Stimulated activated CD4-positive, alpha-beta T cell treated with anti-CD3 and anti-CD28 coated beads, Interleukin-1b, Interleukin-23, amount 100 ng/mL, for 4 hours (primary cell): ENCODE results near the gene NSRP1.
"Not testable (repeated sequence)": the region's sequence is repeated elsewhere in the genome, so short reads cannot be mapped to it uniquely, and the experiment has no call there.

ENCODE experiments used
- DNase-seq, 2 donors: peaks; one replicate each; pipeline ENCODE4 v3.0.0-alpha.2; 2020; ENCODE audit warnings: low read depth in 2 of 2

Gene NSRP1

GRCh38 chr17:30186761-30187160, 70.1 kb downstream of the NSRP1 start:
- no peak for DNase-seq

GRCh38 chr17:30187573-30187972, 71.0 kb downstream of the NSRP1 start:
- no peak for DNase-seq

DNA sequence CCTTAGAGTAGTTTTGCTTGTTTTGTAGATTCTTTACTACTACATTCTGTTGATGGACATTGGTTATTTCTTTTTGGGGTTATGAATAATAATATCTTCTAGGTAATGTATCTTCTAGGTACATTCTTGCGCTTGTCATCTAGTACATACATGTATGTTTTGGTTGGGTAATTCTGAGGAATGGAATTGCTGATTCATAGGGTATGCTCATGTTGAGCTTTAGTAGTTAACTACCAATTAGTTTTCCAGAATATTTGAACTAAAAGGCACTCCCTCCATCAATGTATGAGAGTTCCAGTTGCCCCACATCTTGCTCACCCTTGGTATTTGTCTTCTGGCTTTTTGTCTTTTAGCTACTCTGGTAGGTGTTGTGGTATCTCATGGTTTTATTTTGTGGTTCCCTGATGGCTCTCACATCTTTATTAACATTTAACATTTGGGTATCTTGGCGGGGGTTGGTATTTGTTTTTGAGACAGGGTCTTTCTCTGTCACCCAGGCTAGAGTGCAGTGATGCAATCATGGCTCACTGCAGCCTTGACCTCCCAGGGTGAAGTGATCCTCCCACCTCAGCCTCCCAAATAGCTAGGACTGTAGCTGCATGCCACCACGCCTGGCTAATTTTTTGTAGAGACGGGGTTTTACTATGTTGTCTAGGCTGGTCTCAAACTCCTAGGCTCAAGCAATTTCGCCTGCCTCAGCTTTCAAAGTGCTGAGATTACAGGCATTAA, 71.8 kb downstream of the NSRP1 start:
- DNase-seq: no peak

DNA sequence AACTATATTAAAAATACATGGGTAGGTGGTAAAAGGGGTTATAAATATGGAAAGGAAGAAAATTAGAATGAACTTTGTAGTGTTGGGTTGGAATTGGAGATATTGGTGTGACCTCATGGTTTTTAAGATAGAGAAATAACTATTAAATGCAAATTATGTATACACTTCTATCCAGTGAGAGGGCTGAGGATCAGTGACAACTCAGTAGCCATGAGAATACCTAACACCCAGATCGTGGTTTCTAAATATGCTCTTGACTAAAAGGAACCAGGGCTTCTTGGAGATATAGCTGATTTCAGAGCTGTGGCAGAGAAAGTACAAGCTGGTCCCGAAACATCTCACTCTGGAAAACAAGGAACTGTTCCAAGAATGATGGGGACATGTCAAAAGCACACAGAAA, 74.5 kb downstream of the NSRP1 start:
- DNase-seq: no peak

DNA sequence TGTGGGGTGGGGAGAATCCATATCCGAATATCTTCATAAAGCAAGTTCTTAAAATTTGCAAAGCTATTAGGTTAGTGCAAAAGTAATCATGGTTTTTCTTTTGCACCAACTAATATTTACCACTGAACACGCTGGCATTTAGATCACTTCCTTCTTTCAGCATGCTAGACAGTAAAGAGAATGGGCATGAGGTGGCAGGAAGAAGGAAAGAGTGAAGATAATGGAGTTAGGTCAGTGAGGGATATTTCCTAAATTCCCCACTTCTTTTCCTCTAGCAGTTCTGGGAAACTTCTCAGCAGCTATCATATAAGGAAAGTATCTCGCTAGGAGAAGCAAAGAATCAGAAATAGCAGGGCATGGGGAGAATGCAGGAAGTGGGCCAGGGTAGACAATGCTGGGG, 79.9 kb downstream of the NSRP1 start:
- DNase-seq: no peak

- DNase-seq: no peak
These were observed 80.8 kb downstream of the NSRP1 start for GRCh38 chr17:30197416-30197815.

DNA sequence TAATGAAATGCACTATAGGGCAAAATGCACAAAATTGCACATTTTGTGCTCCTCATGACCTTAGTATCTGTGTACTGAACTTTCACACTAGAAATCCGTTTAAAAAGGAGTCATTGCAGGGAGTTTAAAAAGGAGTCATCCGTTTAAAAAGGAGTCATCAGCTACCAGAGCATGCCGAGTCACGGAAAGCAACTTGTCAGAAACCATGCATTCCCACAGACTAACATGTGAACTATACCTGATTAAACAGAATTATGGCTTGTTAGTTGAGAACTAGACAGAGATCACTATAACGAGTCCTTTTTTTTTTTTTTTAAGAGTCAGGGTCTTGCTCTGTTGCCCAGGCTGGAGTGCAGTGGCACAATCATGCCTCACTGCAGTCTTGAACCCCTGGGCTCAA, 83.0 kb downstream of the NSRP1 start:
- no peak for DNase-seq

- DNase-seq: no peak
These were observed 83.5 kb downstream of the NSRP1 start for GRCh38 chr17:30200106-30200505.

DNA sequence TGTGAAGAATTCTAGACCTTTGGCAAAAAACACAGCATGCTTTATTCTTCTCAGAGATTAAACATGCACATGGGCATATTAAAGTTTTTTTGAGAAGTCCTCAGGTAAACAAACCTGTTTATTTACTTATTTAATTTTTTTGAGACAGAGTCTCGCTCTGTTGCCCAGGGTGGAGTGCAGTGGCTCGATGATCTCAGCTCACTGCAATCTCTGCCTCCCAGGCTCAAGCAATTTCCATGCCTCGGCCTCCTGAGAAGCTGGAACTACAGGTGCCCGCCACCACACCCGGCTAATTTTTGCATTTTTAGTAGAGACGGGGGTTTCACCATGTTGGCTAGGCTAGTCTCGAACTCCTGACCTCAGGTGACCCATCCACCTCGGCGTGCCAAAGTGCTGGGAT, 84.0 kb downstream of the NSRP1 start:
- not testable (repeated sequence) for DNase-seq

GRCh38 chr17:30203471-30203981, 86.9 kb downstream of the NSRP1 start:
- DNase-seq: no peak

DNA sequence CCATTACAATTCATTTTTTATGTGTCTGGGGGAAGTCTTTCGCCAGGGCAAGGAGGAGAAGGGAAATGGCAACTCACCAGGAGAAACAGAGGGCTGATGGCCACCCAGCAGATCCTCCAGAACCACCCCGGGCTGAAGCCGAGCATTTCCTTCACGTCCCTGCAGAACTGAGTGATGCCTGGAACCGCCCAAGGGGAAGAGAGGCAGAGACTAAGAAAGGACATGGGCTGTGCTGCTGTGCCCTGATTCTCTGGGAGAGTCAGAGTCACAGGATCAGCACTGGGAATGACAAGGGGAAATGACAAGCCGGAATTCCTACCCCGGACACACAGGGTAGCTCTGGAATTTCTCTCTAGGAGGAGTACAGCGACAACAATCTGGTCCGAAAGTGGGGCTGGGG, 91.0 kb downstream of the NSRP1 start:
- no peak for DNase-seq

DNA sequence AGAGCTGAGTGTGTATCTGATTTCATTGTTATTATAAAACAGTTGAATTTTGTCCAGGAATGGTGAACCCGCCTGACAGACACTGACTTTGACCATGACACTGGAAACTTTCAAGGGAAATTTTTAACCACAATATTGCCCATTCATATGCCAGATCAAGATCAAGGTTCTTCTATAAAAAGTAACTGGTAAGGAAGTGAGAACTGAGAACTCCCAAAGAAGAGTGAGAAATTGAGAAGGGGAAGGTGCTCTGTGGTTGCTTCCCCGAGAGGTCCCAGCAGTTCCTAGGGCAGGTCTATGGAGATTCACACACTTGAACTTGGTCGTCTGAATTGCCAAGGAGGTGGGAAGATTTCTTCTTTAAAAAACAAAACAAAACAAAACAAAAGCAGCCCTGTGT, 91.6 kb downstream of the NSRP1 start:
- DNase-seq: no peak

DNA sequence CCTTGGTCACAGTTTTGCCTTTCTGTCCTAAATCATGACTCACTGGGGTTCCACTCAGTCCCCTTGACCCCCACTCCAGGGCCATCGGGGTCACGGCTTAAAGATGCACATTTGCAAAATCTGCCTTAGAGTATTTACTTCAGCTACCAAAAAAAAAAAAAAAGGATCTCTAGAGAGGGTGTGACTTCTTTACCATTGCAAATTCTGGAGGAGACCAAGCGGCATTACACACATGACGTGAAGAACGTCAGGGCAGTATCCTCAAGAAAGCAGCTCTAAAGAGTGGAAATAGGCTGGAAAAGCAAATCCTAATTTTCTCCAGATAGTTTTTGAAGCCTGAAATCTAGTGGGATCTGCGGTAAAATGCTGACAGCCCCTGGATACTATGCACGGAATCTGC, 93.3 kb downstream of the NSRP1 start:
- no peak for DNase-seq

GRCh38 chr17:30210366-30210765, 93.8 kb downstream of the NSRP1 start:
- no peak for DNase-seq

GRCh38 chr17:30210901-30211300, 94.3 kb downstream of the NSRP1 start:
- DNase-seq: no peak

DNA sequence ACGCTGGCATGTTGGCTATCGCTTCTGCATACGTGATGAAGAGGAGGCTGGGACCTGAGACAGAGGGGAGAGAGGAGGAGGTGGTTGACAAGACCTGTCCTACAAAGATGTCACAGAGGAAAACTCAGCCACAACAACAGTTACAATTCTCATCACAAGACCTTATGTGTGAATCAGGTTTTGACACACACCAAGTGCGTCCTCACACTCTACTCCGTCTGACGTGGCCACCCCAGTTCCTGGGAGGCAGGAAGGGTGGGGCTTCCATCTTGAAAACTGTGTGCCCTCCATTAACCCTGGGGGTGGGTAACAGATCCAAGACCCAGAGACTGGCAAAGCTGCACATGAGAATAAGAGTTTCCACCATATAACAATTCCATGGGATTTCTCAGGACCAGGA, 94.8 kb downstream of the NSRP1 start:
- DNase-seq: no peak

DNA sequence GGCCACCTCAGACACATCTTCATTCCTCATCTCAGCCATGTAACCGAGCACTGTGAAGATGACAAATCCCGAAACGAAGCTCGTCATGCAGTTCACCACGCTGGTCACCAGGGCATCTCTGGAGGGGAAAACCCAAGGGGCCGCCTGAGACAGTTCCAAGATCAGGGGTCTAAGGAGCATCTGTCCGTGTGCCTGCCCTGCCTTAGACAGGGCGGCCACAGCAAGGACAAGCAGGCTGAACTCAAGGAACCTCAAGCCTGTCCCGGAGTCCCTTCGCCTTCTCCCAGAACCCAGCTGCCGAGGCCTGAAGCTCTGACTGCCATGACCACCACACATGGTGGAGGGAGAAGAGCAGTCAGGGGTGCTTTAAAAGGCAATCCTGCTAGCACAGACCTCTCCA, 96.1 kb downstream of the NSRP1 start:
- no peak for DNase-seq

DNA sequence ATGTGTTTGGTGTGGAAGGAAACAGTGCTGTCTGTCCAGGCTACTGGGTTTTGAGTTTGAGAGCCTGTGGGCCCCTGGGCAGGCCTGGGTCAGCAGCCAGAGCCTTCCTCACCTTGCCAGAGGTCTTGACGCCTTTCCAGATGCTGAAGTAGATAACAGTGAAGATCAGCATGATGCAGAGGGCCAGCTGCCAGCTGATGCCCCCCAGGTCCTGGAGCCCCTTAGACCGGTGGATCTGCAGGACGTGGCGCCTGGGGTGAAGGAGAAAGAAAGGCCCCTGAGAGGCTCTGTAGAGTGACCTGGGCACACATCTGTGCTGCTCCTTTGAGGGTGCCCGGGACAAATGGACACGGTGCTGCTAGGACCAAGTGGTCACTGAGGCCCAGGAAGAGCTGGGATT, 100.4 kb downstream of the NSRP1 start:
- DNase-seq: no peak

DNA sequence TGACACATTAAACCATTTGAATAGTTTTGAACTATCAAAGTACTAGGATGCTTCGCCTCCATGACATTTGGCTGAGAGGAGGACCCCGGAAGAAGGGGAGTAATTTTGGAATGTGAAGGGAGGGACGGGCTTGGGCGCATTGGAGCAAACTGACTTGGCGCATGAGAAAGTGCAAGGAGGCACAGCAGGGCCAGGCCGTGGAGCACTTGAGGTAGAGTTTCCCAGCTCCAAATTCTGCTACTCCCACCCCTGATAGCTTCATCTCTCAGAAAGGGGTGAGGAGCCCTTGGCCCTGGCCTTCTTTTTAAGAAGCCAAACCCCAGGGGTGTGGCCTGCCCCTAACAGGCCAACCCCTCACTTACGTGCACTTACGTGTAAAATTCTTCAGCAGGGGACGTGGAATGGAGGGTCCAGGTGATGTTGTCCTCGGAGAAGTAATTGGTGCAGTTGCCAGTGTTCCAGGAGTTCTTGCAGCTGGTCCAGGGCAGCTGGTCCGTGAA, 101.2 kb downstream of the NSRP1 start:
- no peak for DNase-seq

DNA sequence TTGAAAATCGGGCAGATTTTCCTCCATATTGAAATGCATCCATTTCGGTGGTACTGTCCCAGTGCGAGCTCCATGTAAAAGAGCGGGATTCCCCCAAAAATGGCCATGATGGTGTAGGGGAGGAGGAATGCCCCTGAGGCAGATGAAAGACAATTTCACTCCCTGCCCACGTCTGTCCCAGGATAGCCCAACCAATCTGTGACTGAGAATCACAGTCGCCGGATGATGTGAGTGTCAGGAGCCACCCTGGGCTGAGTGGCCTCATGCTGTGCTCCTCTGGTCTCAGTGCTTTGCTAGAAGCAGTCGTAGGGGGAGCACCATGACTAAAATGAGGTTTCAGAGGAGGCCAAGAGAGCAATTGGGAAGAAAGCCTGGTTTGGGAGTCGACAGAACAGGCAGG, 102.2 kb downstream of the NSRP1 start:
- DNase-seq: no peak

GRCh38 chr17:30219315-30219714, 102.7 kb downstream of the NSRP1 start:
- DNase-seq: no peak

GRCh38 chr17:30219833-30220232, 103.2 kb downstream of the NSRP1 start:
- DNase-seq: no peak

GRCh38 chr17:30220414-30220813, 103.8 kb downstream of the NSRP1 start:
- no peak for DNase-seq

- no peak for DNase-seq
These were observed 104.7 kb downstream of the NSRP1 start for GRCh38 chr17:30221346-30221745.
